Measurements from ENCODE around the gene RCOR2.
"Not testable (repeated sequence)": the region's sequence is repeated elsewhere in the genome, so short reads cannot be mapped to it uniquely, and the experiment has no call there.

RCOR2 gene

DNA sequence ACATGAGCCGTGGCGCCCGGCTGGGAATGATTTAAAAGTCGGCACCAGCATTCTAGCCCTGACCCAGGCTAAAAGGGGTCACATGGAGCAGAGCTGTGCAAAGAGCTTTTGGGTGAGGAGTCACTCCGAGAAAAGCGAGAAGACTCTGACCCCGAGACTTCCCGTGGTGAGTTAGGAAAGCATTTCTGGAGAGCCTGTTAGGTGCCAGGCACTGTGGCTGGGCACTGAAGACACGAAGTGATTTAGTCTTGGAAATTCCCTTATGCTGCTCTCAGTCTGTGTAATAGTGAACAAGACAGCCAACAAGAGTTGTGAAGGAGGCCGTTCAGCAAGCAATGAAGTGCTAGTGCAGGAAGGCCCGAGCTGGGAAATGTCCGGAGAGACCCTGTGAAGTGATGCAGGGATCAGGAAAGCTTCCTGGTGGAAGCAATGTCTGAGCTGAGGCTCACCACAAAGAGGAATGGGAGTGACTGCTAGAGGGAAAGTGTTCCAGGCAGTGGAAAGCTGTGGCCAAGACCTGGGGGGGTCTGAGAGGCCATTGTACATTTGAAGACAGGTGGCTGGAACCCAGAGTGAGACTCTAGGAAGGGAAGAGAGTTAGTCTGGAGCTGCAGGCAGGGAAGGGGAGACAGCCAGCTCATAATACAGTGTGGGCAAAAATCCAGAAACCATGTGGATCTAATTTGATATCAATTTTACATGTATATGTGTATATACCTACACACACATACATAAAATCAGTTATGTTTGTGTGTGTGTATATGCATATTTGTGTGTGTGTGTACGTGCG lies 46.4 kb downstream of the RCOR2 start:
- H3K9ac ChIP-seq (ENCODE audit: low read length) = no peak overlapping the region
- H3K27me3 ChIP-seq (ENCODE audit: control insufficient read depth, insufficient read depth, low read length) = no peaks in the 10 kb centered on the region
- H3K36me3 ChIP-seq (ENCODE audit: control insufficient read depth, low read depth, low read length) = no peaks in the 10 kb centered on the region
- no peak overlapping the region for H3K4me3 ChIP-seq (ENCODE audit: low read length)
- H3K4me1 ChIP-seq (ENCODE audit: control insufficient read depth, low read depth, low read length) = peaks cover 10% of the 10 kb centered on the region
- H3K27ac ChIP-seq (ENCODE audit: low read length) = no peak overlapping the region
- no peaks in the 10 kb centered on the region for H3K9me3 ChIP-seq (ENCODE audit: control insufficient read depth, low read depth, low read length)

DNA sequence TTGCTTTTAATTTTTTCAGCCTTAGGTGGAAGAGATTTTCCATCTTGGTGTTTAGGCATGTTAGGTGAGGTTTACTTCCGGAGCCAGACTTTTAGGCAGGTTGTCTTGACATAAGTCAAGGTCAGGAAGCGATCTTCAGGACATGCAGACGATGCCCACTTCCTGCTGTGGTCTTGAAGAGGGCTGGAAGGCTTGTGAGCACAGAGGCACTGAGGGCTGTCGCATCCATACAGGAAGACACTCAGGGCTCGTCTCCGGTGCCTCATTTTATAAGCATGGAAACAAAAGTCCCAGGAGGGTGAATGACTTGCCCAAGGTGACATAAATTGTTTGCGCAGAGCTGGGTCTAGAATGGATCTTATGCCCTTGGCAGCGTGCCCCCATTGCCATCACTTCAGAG lies 47.3 kb downstream of the RCOR2 start:
- Histone ChIP-seq H3K36me3 (ENCODE audit: control insufficient read depth, low read depth, low read length) (no peaks in the 10 kb centered on the region), H3K27ac (ENCODE audit: low read length) (no peak overlapping the region), H3K27me3 (ENCODE audit: control insufficient read depth, insufficient read depth, low read length) (no peaks in the 10 kb centered on the region), H3K4me3 (ENCODE audit: low read length) (no peak overlapping the region), H3K9me3 (ENCODE audit: control insufficient read depth, low read depth, low read length) (no peaks in the 10 kb centered on the region), H3K4me1 (ENCODE audit: control insufficient read depth, low read depth, low read length) (peaks cover 10% of the 10 kb centered on the region), H3K9ac (ENCODE audit: low read length) (no peak overlapping the region)

DNA sequence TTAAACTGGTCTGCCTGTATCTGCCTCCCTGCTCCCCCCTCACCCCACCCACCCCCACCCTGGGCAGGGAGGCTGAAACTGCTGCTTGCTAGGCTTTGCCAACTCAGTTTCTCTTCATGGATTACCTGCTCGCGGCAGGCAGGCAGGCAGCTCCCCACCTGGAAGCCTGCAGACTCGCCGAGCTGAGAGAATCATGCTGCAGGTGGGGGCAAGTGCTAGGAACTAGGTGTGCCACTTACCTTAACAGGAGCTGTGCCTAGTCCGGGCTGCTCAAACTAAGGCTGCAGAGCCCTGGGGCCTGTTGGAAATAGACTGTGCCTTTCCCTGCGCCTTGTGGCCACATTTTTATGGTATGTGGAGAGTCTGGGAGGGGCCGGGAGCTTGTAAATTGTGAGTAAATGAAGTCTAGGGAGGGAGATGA lies 47.8 kb downstream of the RCOR2 start:
- H3K9ac ChIP-seq (ENCODE audit: low read length) = no peak overlapping the region
- no peaks in the 10 kb centered on the region for H3K27me3 ChIP-seq (ENCODE audit: control insufficient read depth, insufficient read depth, low read length)
- H3K4me3 ChIP-seq (ENCODE audit: low read length) = no peak overlapping the region
- H3K27ac ChIP-seq (ENCODE audit: low read length) = no peak overlapping the region
- peaks cover 10% of the 10 kb centered on the region for H3K4me1 ChIP-seq (ENCODE audit: control insufficient read depth, low read depth, low read length)
- H3K9me3 ChIP-seq (ENCODE audit: control insufficient read depth, low read depth, low read length) = no peaks in the 10 kb centered on the region
- H3K36me3 ChIP-seq (ENCODE audit: control insufficient read depth, low read depth, low read length) = no peaks in the 10 kb centered on the region

DNA sequence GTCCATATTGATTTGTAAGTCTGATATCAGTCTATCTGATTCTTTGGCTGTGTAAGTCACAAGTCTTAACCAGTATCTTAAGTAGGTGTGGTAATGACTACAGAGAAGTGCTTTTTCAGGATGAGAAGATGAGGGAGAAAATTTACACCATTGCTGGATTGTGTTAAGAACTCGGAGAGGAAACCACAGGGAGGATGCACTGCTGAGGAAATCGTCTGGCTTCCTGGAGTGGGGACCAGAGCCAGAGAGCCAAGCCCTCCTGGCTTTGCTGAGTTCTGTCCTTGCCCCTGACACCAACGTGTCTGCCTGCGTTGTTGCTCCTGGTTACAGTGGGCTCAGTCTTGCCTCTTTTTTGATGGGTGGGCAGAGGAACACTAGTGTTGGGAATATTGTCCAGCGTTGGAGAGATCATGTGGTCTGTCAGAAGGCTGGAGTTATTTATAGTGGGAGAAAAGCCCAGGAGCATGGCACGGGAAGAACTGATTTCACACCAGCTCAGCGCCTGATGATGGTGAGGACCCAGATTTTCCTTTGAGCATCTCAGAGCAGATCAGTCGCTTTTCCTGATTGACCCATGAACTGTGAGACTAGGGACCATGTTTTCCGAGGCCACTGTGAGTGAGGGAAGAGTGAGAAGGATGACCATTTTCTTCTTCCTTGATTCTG lies 48.4 kb downstream of the RCOR2 start:
- peaks cover 10% of the 10 kb centered on the region for H3K4me1 ChIP-seq (ENCODE audit: control insufficient read depth, low read depth, low read length)
- H3K27me3 ChIP-seq (ENCODE audit: control insufficient read depth, insufficient read depth, low read length) = no peaks in the 10 kb centered on the region
- no peaks in the 10 kb centered on the region for H3K36me3 ChIP-seq (ENCODE audit: control insufficient read depth, low read depth, low read length)
- no peak overlapping the region for H3K9ac ChIP-seq (ENCODE audit: low read length)
- no peaks in the 10 kb centered on the region for H3K9me3 ChIP-seq (ENCODE audit: control insufficient read depth, low read depth, low read length)
- H3K27ac ChIP-seq (ENCODE audit: low read length) = no peak overlapping the region
- H3K4me3 ChIP-seq (ENCODE audit: low read length) = no peak overlapping the region

DNA sequence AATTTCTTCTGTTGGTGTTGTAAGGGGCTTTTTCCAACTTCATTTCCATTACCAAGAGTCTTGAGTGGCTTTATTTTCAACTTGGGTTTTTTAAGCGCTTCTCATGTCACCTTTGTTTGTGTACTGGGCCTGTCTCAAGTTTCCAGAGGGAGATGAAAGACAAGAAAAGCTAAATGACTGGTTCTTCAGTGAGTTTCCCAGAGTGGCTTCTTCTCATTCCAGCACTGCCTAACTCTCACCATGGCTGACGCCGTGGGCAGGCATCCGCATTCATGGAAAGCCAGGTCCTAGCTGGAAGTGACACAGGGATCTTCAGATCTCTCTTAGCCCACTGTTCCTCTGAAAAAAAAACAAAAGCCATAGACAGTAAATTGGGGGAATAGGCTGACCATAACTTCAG lies 49.5 kb downstream of the RCOR2 start:
- H3K4me3 ChIP-seq (ENCODE audit: low read length) = no peak overlapping the region
- H3K36me3 ChIP-seq (ENCODE audit: control insufficient read depth, low read depth, low read length) = no peaks in the 10 kb centered on the region
- H3K27me3 ChIP-seq (ENCODE audit: control insufficient read depth, insufficient read depth, low read length) = no peaks in the 10 kb centered on the region
- H3K27ac ChIP-seq (ENCODE audit: low read length) = no peak overlapping the region
- H3K9ac ChIP-seq (ENCODE audit: low read length) = no peak overlapping the region
- H3K4me1 ChIP-seq (ENCODE audit: control insufficient read depth, low read depth, low read length) = peaks cover 10% of the 10 kb centered on the region
- no peaks in the 10 kb centered on the region for H3K9me3 ChIP-seq (ENCODE audit: control insufficient read depth, low read depth, low read length)

DNA sequence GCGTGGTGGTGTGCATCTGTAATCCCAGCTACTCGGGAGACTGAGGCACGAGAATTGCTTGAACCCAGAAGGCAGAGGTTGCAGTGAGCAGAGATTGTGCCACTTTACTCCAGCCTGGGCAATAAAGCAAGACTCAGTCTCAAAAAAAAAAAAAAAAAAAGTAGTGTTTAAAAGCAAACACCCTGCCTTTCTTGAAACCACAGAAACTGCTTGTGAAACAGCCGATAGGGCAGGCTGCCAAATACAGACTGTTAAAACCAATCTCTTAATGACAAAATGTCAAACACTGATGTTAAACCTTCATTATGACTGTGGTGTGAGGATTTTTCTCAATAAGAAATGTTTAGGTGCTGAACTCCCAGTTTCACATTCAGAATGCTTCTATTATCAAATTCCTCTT lies 50.8 kb downstream of the RCOR2 start:
- Histone ChIP-seq H3K27me3 (ENCODE audit: control insufficient read depth, insufficient read depth, low read length) (no peaks in the 10 kb centered on the region), H3K27ac (ENCODE audit: low read length) (no peak overlapping the region), H3K36me3 (ENCODE audit: control insufficient read depth, low read depth, low read length) (no peaks in the 10 kb centered on the region), H3K4me1 (ENCODE audit: control insufficient read depth, low read depth, low read length) (peaks cover 5% of the 10 kb centered on the region), H3K4me3 (ENCODE audit: low read length) (no peak overlapping the region), H3K9me3 (ENCODE audit: control insufficient read depth, low read depth, low read length) (no peaks in the 10 kb centered on the region), H3K9ac (ENCODE audit: low read length) (no peak overlapping the region)

DNA sequence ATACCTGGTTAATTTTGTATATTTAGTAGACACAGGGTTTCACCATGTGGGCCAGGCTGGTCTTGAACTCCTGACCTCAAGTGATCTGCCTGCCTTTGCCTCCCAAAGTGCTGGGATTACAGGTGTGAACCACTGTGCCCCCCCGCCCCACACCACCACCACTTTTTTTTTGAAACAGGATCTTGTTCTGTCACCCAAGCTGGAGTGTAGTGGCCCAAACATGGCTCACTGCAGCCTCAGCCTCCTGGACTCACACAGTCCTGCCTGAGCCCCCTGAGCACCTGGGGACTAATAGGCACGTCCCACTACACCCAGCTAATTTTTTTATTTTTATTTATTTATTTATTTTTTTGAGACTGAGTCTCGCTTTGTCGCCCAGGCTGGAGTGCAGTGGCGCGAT lies 53.3 kb downstream of the RCOR2 start:
- H3K9me3 ChIP-seq (ENCODE audit: control insufficient read depth, low read depth, low read length); H3K4me3 ChIP-seq (ENCODE audit: low read length); H3K27me3 ChIP-seq (ENCODE audit: control insufficient read depth, insufficient read depth, low read length); H3K9ac ChIP-seq (ENCODE audit: low read length); H3K36me3 ChIP-seq (ENCODE audit: control insufficient read depth, low read depth, low read length); H3K27ac ChIP-seq (ENCODE audit: low read length); H3K4me1 ChIP-seq (ENCODE audit: control insufficient read depth, low read depth, low read length): not testable (repeated sequence)

DNA sequence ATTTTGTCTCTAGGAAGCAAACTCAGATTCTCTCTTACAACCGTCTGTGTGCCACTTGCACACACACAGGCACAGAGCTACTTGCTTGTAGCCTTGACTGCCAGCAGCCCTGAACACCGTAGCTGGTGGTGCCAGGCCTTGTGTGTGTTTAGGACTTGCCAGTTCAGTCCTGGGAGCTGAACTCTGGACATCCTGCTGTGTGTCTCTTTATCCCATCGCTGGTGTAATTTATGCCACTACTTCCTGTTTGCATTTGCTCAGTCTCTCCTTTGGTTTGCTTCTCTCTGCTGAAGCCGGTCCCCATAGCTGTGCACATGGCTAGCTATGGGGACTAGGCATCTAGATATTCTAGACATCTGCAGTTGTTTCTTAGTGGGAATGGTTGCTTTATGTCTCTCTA lies 54.0 kb downstream of the RCOR2 start:
- H3K4me1 ChIP-seq (ENCODE audit: control insufficient read depth, low read depth, low read length) = no peaks in the 10 kb centered on the region
- no peaks in the 10 kb centered on the region for H3K9me3 ChIP-seq (ENCODE audit: control insufficient read depth, low read depth, low read length)
- H3K27me3 ChIP-seq (ENCODE audit: control insufficient read depth, insufficient read depth, low read length) = no peaks in the 10 kb centered on the region
- no peak overlapping the region for H3K9ac ChIP-seq (ENCODE audit: low read length)
- no peak overlapping the region for H3K27ac ChIP-seq (ENCODE audit: low read length)
- no peak overlapping the region for H3K4me3 ChIP-seq (ENCODE audit: low read length)
- H3K36me3 ChIP-seq (ENCODE audit: control insufficient read depth, low read depth, low read length) = no peaks in the 10 kb centered on the region
